GM19452 (cell line): Measurements from ENCODE around the gene PRKCB.

Experiments used
- ATAC-seq: cut with Tn5 transposase; IDR thresholded peaks from one replicate; pipeline ENCODE4 v1.9.1; 2021; ENCODE audit not compliant: unreplicated experiment

The PRKCB gene

GRCh38 chr16:24119807-24120206, 284.0 kb downstream of the PRKCB start:
- ATAC-seq, result no peak

- no peak for ATAC-seq
These were observed 287.5 kb downstream of the PRKCB start for GRCh38 chr16:24123275-24123674.

- ATAC-seq, result no peak
These were observed 288.5 kb downstream of the PRKCB start for GRCh38 chr16:24124291-24124690.

- ATAC-seq, result no peak
These were observed 289.4 kb downstream of the PRKCB start for GRCh38 chr16:24125214-24125613.

- ATAC-seq, result no peak
These were observed 293.7 kb downstream of the PRKCB start for GRCh38 chr16:24129412-24129918.

GRCh38 chr16:24130494-24131085, 294.8 kb downstream of the PRKCB start:
- no peak for ATAC-seq

- no peak for ATAC-seq
These were observed 295.5 kb downstream of the PRKCB start for GRCh38 chr16:24131294-24131693.

GRCh38 chr16:24132048-24132796, 296.4 kb downstream of the PRKCB start:
- no peak for ATAC-seq

- ATAC-seq, result no peak
These were observed 297.0 kb downstream of the PRKCB start for GRCh38 chr16:24132797-24133155.

- ATAC-seq, result no peak
These were observed 300.1 kb downstream of the PRKCB start for GRCh38 chr16:24135624-24136565.

- no peak for ATAC-seq
These were observed 302.2 kb downstream of the PRKCB start for GRCh38 chr16:24138024-24138423.

- no peak for ATAC-seq
These were observed 302.8 kb downstream of the PRKCB start for GRCh38 chr16:24138575-24138974.

GRCh38 chr16:24139282-24139681, 303.5 kb downstream of the PRKCB start:
- ATAC-seq, result no peak

- no peak for ATAC-seq
These were observed 304.9 kb downstream of the PRKCB start for GRCh38 chr16:24140730-24141129.

- no peak for ATAC-seq
These were observed 305.7 kb downstream of the PRKCB start for GRCh38 chr16:24141466-24141865.

GRCh38 chr16:24141917-24142316, 306.1 kb downstream of the PRKCB start:
- no peak for ATAC-seq

- ATAC-seq, result no peak
These were observed 310.1 kb downstream of the PRKCB start for GRCh38 chr16:24145927-24146326.

GRCh38 chr16:24146518-24146917, 310.7 kb downstream of the PRKCB start:
- ATAC-seq, result no peak

GRCh38 chr16:24149102-24149501, 313.3 kb downstream of the PRKCB start:
- no peak for ATAC-seq

- ATAC-seq, result no peak
These were observed 314.5 kb downstream of the PRKCB start for GRCh38 chr16:24150282-24150681.

- no peak for ATAC-seq
These were observed 315.7 kb downstream of the PRKCB start for GRCh38 chr16:24151482-24151939.
